GM13977 (cell line): ENCODE data around the gene CCL25.

Experiments used
- DNase-seq: peaks from one replicate; pipeline ENCODE4 v3.0.0; 2012; ENCODE audit warnings: low spot score
- in situ Hi-C: fragments of 300-500 bp; cut with MboI; formaldehyde crosslinking; loops from one replicate; pipeline ENCODE4 v1.12.0; 2022; ENCODE audit warnings: low sequenced_read_pairs, low pct_unique_long_range_greater_than_20kb, mixed read lengths, inconsistent platforms; ENCODE audit not compliant: unreplicated experiment
- TF ChIP-seq, protein P1 (sequence below): IDR thresholded peaks from 2 replicates; pipeline ENCODE4 v1.5.1; 2012; ENCODE audit warnings: mild to moderate bottlenecking, control low read depth; ENCODE audit not compliant: insufficient read depth; ENCODE audit errors: extremely low read depth, missing control alignments

Gene CCL25

GRCh38 chr19:8085598-8086408, 33.2 kb downstream of the CCL25 start:
- DNase-seq = no peak
- TF ChIP-seq, protein P1, sequence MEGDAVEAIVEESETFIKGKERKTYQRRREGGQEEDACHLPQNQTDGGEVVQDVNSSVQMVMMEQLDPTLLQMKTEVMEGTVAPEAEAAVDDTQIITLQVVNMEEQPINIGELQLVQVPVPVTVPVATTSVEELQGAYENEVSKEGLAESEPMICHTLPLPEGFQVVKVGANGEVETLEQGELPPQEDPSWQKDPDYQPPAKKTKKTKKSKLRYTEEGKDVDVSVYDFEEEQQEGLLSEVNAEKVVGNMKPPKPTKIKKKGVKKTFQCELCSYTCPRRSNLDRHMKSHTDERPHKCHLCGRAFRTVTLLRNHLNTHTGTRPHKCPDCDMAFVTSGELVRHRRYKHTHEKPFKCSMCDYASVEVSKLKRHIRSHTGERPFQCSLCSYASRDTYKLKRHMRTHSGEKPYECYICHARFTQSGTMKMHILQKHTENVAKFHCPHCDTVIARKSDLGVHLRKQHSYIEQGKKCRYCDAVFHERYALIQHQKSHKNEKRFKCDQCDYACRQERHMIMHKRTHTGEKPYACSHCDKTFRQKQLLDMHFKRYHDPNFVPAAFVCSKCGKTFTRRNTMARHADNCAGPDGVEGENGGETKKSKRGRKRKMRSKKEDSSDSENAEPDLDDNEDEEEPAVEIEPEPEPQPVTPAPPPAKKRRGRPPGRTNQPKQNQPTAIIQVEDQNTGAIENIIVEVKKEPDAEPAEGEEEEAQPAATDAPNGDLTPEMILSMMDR = no peak
- in situ Hi-C loops = no loop called here

GRCh38 chr19:8086849-8087248, 34.3 kb downstream of the CCL25 start:
- in situ Hi-C loops = no loop called here
- TF ChIP-seq, protein P1 = no peak
- no peak for DNase-seq

- no peak for DNase-seq
- in situ Hi-C loops = no loop called here
- TF ChIP-seq, protein P1 = no peak
Observed at GRCh38 chr19:8087876-8088275, 35.3 kb downstream of the CCL25 start.

DNA sequence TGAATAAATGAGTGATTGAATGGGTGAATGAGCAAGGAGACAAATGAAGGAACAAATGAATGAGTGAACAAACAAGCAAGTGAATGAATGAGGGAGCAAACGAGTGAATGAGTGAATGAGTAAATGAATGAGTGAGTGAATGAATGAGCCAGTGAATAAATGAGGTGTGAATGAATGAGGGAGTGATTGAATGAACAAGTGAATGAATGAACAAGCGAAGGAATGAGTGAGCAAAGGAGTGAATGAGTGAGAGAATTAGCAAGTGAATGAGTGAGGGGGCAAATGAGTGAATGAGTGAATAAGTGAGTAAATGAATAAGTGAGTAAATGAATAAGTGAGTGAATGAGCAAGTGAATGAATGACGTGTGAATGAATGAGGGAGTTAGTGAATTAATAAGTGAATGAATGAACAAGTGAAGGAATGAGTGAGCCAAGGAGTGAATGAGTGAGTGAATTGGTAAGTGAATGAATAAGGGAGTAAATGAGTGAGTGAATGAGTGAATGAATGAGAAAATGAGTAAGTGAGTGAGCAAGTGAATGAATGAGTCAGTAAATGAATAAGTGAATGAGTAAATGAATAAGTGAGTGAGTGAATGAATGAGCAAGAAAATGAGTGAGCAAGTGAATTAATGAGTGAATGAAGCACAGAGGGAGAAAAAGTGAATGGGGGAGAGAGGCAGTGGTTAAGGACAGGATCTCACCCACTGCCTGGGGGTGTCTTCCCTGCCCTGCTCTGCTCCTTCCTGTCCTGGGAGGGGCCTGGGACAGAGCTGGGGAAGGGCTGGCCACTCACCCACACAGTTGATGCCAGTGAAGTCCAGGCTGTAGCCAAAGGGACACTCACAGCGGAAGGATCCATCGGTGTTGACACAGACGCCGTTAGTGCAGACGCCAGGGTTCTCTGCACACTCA, 36.4 kb downstream of the CCL25 start:
- DNase-seq = no peak
- in situ Hi-C loops = no loop called here

GRCh38 chr19:8089664-8090601, 37.4 kb downstream of the CCL25 start:
- in situ Hi-C loops = no loop called here
- TF ChIP-seq, protein P1 = no peak
- no peak for DNase-seq

More for the DNA sequence above, 36.4 kb downstream of the CCL25 start:
- TF ChIP-seq, protein P1 = no peak

- DNase-seq = no peak
- in situ Hi-C loops = no loop called here
- TF ChIP-seq, protein P1 = no peak
Observed at GRCh38 chr19:8090950-8091349, 38.4 kb downstream of the CCL25 start.
